ENCODE results near the gene KLRG1. TPM values are rescaled to one million over a fixed set of nuclear protein-coding genes. Genes with fewer than 3 reads are reported as not detected.

Gene KLRG1
- 0.20 and 0.22 TPM in 2 replicates for total RNA-seq

GRCh38 chr12:8989413-8989812 lies at the start of gene KLRG1:
TSS of gene KLRG1 (plus strand) at chr12:8989546. CDS start at chr12:8989636, 90 bp downstream.
- no peak for DNase-seq (ENCODE audit: low read depth in 2 of 2)

GRCh38 chr12:8941691-8942478 lies 47.5 kb upstream of the KLRG1 start:
- no peak for DNase-seq (ENCODE audit: low read depth in 2 of 2)

GRCh38 chr12:8943565-8944186 lies 45.7 kb upstream of the KLRG1 start:
- DNase-seq (ENCODE audit: low read depth in 2 of 2) = no peak

- no peak for DNase-seq (ENCODE audit: low read depth in 2 of 2)
Measured at GRCh38 chr12:8946733-8947132, 42.6 kb upstream of the KLRG1 start.

- no peak for DNase-seq (ENCODE audit: low read depth in 2 of 2)
Measured at GRCh38 chr12:8947737-8948136, 41.6 kb upstream of the KLRG1 start.

- peak; percentile 36 to 52 for DNase-seq (ENCODE audit: low read depth in 2 of 2)
Measured at GRCh38 chr12:8948701-8949341, 40.5 kb upstream of the KLRG1 start.

GRCh38 chr12:8949342-8950220 lies 39.8 kb upstream of the KLRG1 start, which contains the start of gene M6PR:
TSS of gene M6PR (minus strand) at chr12:8949645. CDS start at chr12:8946404, 3,241 bp downstream.
- DNase-seq (ENCODE audit: low read depth in 2 of 2) = peak; percentile 89 to 96

- no peak for DNase-seq (ENCODE audit: low read depth in 2 of 2)
Measured at GRCh38 chr12:8950221-8950527, 39.2 kb upstream of the KLRG1 start.

GRCh38 chr12:8950702-8951478 lies 38.5 kb upstream of the KLRG1 start:
- DNase-seq (ENCODE audit: low read depth in 2 of 2) = peak in 1 of 2 donors; percentile 1

GRCh38 chr12:8951744-8952143 lies 37.6 kb upstream of the KLRG1 start:
- no peak for DNase-seq (ENCODE audit: low read depth in 2 of 2)

- no peak for DNase-seq (ENCODE audit: low read depth in 2 of 2)
Measured at GRCh38 chr12:8953773-8954402, 35.5 kb upstream of the KLRG1 start.

GRCh38 chr12:8956073-8956472 lies 33.3 kb upstream of the KLRG1 start:
- DNase-seq (ENCODE audit: low read depth in 2 of 2) = no peak

GRCh38 chr12:8956772-8957171 lies 32.6 kb upstream of the KLRG1 start:
- no peak for DNase-seq (ENCODE audit: low read depth in 2 of 2)

- no peak for DNase-seq (ENCODE audit: low read depth in 2 of 2)
Measured at GRCh38 chr12:8957561-8957960, 31.8 kb upstream of the KLRG1 start.

- no peak for DNase-seq (ENCODE audit: low read depth in 2 of 2)
Measured at GRCh38 chr12:8958066-8958465, 31.3 kb upstream of the KLRG1 start.

- DNase-seq (ENCODE audit: low read depth in 2 of 2) = no peak
Measured at GRCh38 chr12:8960176-8960575, 29.2 kb upstream of the KLRG1 start.

- no peak for DNase-seq (ENCODE audit: low read depth in 2 of 2)
Measured at GRCh38 chr12:8968761-8969160, 20.6 kb upstream of the KLRG1 start.

- no peak for DNase-seq (ENCODE audit: low read depth in 2 of 2)
Measured at GRCh38 chr12:8969861-8970411, 19.4 kb upstream of the KLRG1 start.

GRCh38 chr12:8970432-8970831 lies 18.9 kb upstream of the KLRG1 start:
- no peak for DNase-seq (ENCODE audit: low read depth in 2 of 2)

GRCh38 chr12:8980137-8980536 lies 9.2 kb upstream of the KLRG1 start:
- DNase-seq (ENCODE audit: low read depth in 2 of 2) = no peak
